IMR-90 (cell line): Measurements from ENCODE around the gene KY.

Experiments
- CEBPB ChIP-seq: IDR thresholded peaks from 2 replicates; pipeline ENCODE4 v1.6.1; 2012; ENCODE audit warnings: low read depth, low read length, improper control_type of control experiment
- CHD1 ChIP-seq: IDR thresholded peaks from 2 replicates; pipeline ENCODE4 v1.6.1; 2012; ENCODE audit warnings: low read depth, low read length, improper control_type of control experiment
- CTCF ChIP-seq: conservative IDR thresholded peaks from 2 replicates; pipeline ENCODE4 v1.5.1; 2012; ENCODE audit warnings: mild to moderate bottlenecking, low read depth, low read length, improper control_type of control experiment
- ELK1 ChIP-seq: fragments of 150-350 bp; IDR thresholded peaks from 2 replicates; pipeline ENCODE4 v1.6.1; 2016; ENCODE audit warnings: low read depth, mild to moderate bottlenecking, low read length, moderate library complexity, borderline replicate concordance
- MAFK ChIP-seq: IDR thresholded peaks from 2 replicates; pipeline ENCODE4 v1.6.1; 2012; ENCODE audit warnings: low read depth, low read length, improper control_type of control experiment
- MAZ ChIP-seq: IDR thresholded peaks from 2 replicates; pipeline ENCODE4 v1.6.1; 2012; ENCODE audit warnings: low read depth, mild to moderate bottlenecking, low read length, improper control_type of control experiment, moderate library complexity, borderline replicate concordance
- NFE2L2 ChIP-seq: fragments of 150-350 bp; IDR thresholded peaks from 2 replicates; pipeline ENCODE4 v1.6.1; 2016; ENCODE audit warnings: low read depth, mild to moderate bottlenecking, low read length
- POLR2A ChIP-seq: IDR thresholded peaks from 2 replicates; pipeline ENCODE4 v1.6.1; 2012; ENCODE audit warnings: mild to moderate bottlenecking, low read depth, low read length
- RAD21 ChIP-seq: IDR thresholded peaks from 2 replicates; pipeline ENCODE4 v1.6.1; 2012; ENCODE audit warnings: low read length, improper control_type of control experiment
- RCOR1 ChIP-seq: IDR thresholded peaks from 2 replicates; pipeline ENCODE4 v1.6.1; 2012; ENCODE audit warnings: mild to moderate bottlenecking, low read length, improper control_type of control experiment; ENCODE audit not compliant: insufficient replicate concordance
- RFX5 ChIP-seq: IDR thresholded peaks from 2 replicates; pipeline ENCODE4 v1.8.0; 2012; ENCODE audit warnings: low read depth, mild to moderate bottlenecking, low read length, moderate library complexity
- SMC3 ChIP-seq: fragments of 150-350 bp; IDR thresholded peaks from 2 replicates; pipeline ENCODE4 v1.6.1; 2016; ENCODE audit warnings: low read depth, mild to moderate bottlenecking, antibody characterized with exemption, low read length, moderate library complexity
- USF2 ChIP-seq: fragments of 150-350 bp; IDR thresholded peaks from 2 replicates; pipeline ENCODE4 v1.6.1; 2017; ENCODE audit warnings: mild to moderate bottlenecking, antibody characterized with exemption, low read length, low read depth

- TF ChIP-seq CTCF (no peak), POLR2A (no peak), SMC3 (no peak), CEBPB (no peak), NFE2L2 (no peak), USF2 (no peak), ELK1 (no peak), RFX5 (no peak), RAD21 (no peak), MAZ (no peak), MAFK (no peak), CHD1 (no peak), RCOR1 (no peak)
Observed at GRCh38 chr3:134611516-134611915, 39.3 kb downstream of the KY start.
